GM10266 (cell line): Measurements from ENCODE around the gene RPL5.

ENCODE experiments used
- DNase-seq: peaks from one replicate; pipeline ENCODE4 v3.0.0; 2012; ENCODE audit errors: extremely low spot score
- CTCF ChIP-seq: IDR thresholded peaks from 2 replicates; pipeline ENCODE4 v1.5.1; 2012; ENCODE audit warnings: mild to moderate bottlenecking, low read depth; ENCODE audit not compliant: control insufficient read depth, insufficient read depth; ENCODE audit errors: missing control alignments

Gene RPL5

GRCh38 chr1:92838519-92838918, 6.7 kb downstream of the RPL5 start:
- no peak for TF ChIP-seq CTCF
- no peak for DNase-seq

- no peak for TF ChIP-seq CTCF
- no peak for DNase-seq
Measured at GRCh38 chr1:92839442-92839841, 7.6 kb downstream of the RPL5 start.

- TF ChIP-seq CTCF, result no peak
- no peak for DNase-seq
Measured at GRCh38 chr1:92840600-92840999, 8.8 kb downstream of the RPL5 start.

GRCh38 chr1:92842082-92843045, 10.5 kb downstream of the RPL5 start:
- TF ChIP-seq CTCF, result no peak
- no peak for DNase-seq

- no peak for TF ChIP-seq CTCF
- no peak for DNase-seq
Measured at GRCh38 chr1:92843046-92843423, 11.2 kb downstream of the RPL5 start.

- no peak for TF ChIP-seq CTCF
Measured at GRCh38 chr1:92843429-92844352, 11.9 kb downstream of the RPL5 start.

More at GRCh38 chr1:92843429-92844352, 11.9 kb downstream of the RPL5 start:
- DNase-seq, result no peak
